ENCODE results near the gene XRCC1. TPM values are rescaled to one million over a fixed set of nuclear protein-coding genes. Genes with fewer than 3 reads are reported as not detected.

XRCC1 gene
- total RNA-seq, 1 experiment from 2014 or later, result 53.9 TPM

Other genes with a start within 250 kb of the XRCC1 start
- gene CD177, start 221.8 kb downstream of the XRCC1 start, total RNA-seq (2014; rRNA removed; shearing (Covaris generic)), result 0.67 and 0.78 TPM in 2 replicates
- not detected in 2 replicates for gene TEX101, start 160.6 kb downstream of the XRCC1 start, total RNA-seq (2014; rRNA removed; shearing (Covaris generic))
- gene LYPD3, start 109.9 kb downstream of the XRCC1 start, total RNA-seq (2014; rRNA removed; shearing (Covaris generic)), result 0.43 TPM in 1 of 2 replicates, not detected in the other
- 9.8 and 10.9 TPM in 2 replicates for gene PHLDB3, start 70.8 kb downstream of the XRCC1 start, total RNA-seq (2014; rRNA removed; shearing (Covaris generic))
- 44.0 and 45.7 TPM in 2 replicates for gene ETHE1, start 48.3 kb downstream of the XRCC1 start, total RNA-seq (2014; rRNA removed; shearing (Covaris generic))
- 0.62 TPM in 1 of 2 replicates, not detected in the other for gene ZNF575, start 42.3 kb downstream of the XRCC1 start, total RNA-seq (2014; rRNA removed; shearing (Covaris generic))
- 0.38 TPM in 1 of 2 replicates, not detected in the other for gene PINLYP, start 274 bp upstream of the XRCC1 start, total RNA-seq (2014; rRNA removed; shearing (Covaris generic))
- 22.0 and 37.2 TPM in 2 replicates for gene IRGQ, start 20.6 kb upstream of the XRCC1 start, total RNA-seq (2014; rRNA removed; shearing (Covaris generic))
- 15.8 and 22.5 TPM in 2 replicates for gene ZNF576, start 21.1 kb upstream of the XRCC1 start, total RNA-seq (2014; rRNA removed; shearing (Covaris generic))
- gene SRRM5, start 36.6 kb upstream of the XRCC1 start, total RNA-seq (2014; rRNA removed; shearing (Covaris generic)), result not detected in 2 replicates
- gene ZNF428, start 44.1 kb upstream of the XRCC1 start, total RNA-seq (2014; rRNA removed; shearing (Covaris generic)), result 56.8 and 59.2 TPM in 2 replicates
- gene CADM4, start 64.3 kb upstream of the XRCC1 start, total RNA-seq (2014; rRNA removed; shearing (Covaris generic)), result 78.5 and 139 TPM in 2 replicates
- gene PLAUR, start 94.6 kb upstream of the XRCC1 start, total RNA-seq (2014; rRNA removed; shearing (Covaris generic)), result 159 and 160 TPM in 2 replicates
- not detected in 2 replicates for gene IRGC, start 140.5 kb upstream of the XRCC1 start, total RNA-seq (2014; rRNA removed; shearing (Covaris generic))
- 15.9 and 23.1 TPM in 2 replicates for gene SMG9, start 179.4 kb upstream of the XRCC1 start, total RNA-seq (2014; rRNA removed; shearing (Covaris generic))
- gene KCNN4, start 205.4 kb upstream of the XRCC1 start, total RNA-seq (2014; rRNA removed; shearing (Covaris generic)), result 57.6 and 68.6 TPM in 2 replicates
- 0.31 TPM in 1 of 2 replicates, not detected in the other for gene LYPD5, start 226.9 kb upstream of the XRCC1 start, total RNA-seq (2014; rRNA removed; shearing (Covaris generic))

All from A172 (cell line).